Mesendoderm (in vitro differentiated cells): Measurements from ENCODE around the gene UBE2E2.

Source experiments
- DNase-seq: peaks from one replicate; pipeline ENCODE4 v3.0.0; 2013
- H2AK5ac ChIP-seq: 2 replicates; pipeline ENCODE4 v1.6.1; 2013; ENCODE audit warnings: low read length, inconsistent platforms
- H2BK120ac ChIP-seq: 2 replicates; pipeline ENCODE4 v1.6.1; 2013; ENCODE audit warnings: low read depth, mild to moderate bottlenecking, low read length, moderate library complexity, mixed read lengths
- H2BK15ac ChIP-seq: replicated peaks from 2 replicates; pipeline ENCODE4 v1.6.1; 2013; ENCODE audit warnings: low read depth, mild to moderate bottlenecking, moderate library complexity
- H2BK5ac ChIP-seq: 2 replicates; pipeline ENCODE4 v1.6.1; 2013; ENCODE audit warnings: low read length, inconsistent platforms
- H3K18ac ChIP-seq: 2 replicates; pipeline ENCODE4 v1.6.1; 2013; ENCODE audit warnings: mild to moderate bottlenecking, low read length, mixed read lengths
- H3K23ac ChIP-seq: one replicate; pipeline ENCODE4 v1.6.1; 2013; ENCODE audit warnings: low read length
- H3K27ac ChIP-seq: 2 replicates; pipeline ENCODE4 v1.5.1; 2013; ENCODE audit warnings: low read depth, mild to moderate bottlenecking, inconsistent platforms, low read length, moderate library complexity
- H3K27me3 ChIP-seq: 2 replicates; pipeline ENCODE4 v1.6.1; 2013; ENCODE audit warnings: low read length, control low read depth, mild to moderate bottlenecking, inconsistent platforms; ENCODE audit not compliant: insufficient read depth, poor library complexity
- H3K36me3 ChIP-seq: 2 replicates; pipeline ENCODE4 v1.6.1; 2013; ENCODE audit warnings: low read length, inconsistent platforms; ENCODE audit not compliant: control insufficient read depth, insufficient read depth
- H3K4ac ChIP-seq: one replicate; pipeline ENCODE4 v1.6.1; 2013; ENCODE audit warnings: low read depth, mild to moderate bottlenecking, low read length, moderate library complexity
- H3K4me1 ChIP-seq: 2 replicates; pipeline ENCODE4 v1.6.1; 2013; ENCODE audit warnings: low read depth, low read length, inconsistent platforms; ENCODE audit not compliant: control insufficient read depth
- H3K4me2 ChIP-seq: 2 replicates; pipeline ENCODE4 v1.6.1; 2013; ENCODE audit warnings: low read length
- H3K4me3 ChIP-seq: 2 replicates; pipeline ENCODE4 v1.5.1; 2013; ENCODE audit warnings: mild to moderate bottlenecking, low read length
- H3K56ac ChIP-seq: one replicate; pipeline ENCODE4 v1.6.1; 2013; ENCODE audit warnings: low read length
- H3K79me1 ChIP-seq: 2 replicates; pipeline ENCODE4 v1.6.1; 2013; ENCODE audit warnings: low read length, inconsistent platforms
- H3K79me2 ChIP-seq: 2 replicates; pipeline ENCODE4 v1.6.1; 2013; ENCODE audit warnings: mild to moderate bottlenecking, low read length; ENCODE audit not compliant: control insufficient read depth, insufficient read depth
- H3K9ac ChIP-seq: 2 replicates; pipeline ENCODE4 v1.6.1; 2013; ENCODE audit warnings: low read length, inconsistent platforms
- H4K5ac ChIP-seq: one replicate; pipeline ENCODE4 v1.6.1; 2013; ENCODE audit warnings: low read length
- H4K8ac ChIP-seq: one replicate; pipeline ENCODE4 v1.6.1; 2013; ENCODE audit warnings: low read depth, mild to moderate bottlenecking, control low read depth, low read length, moderate library complexity
- WGBS: extraction: QIAGEN DNeasy Blood & Tissue Kit; methylation state at CpG from one replicate; pipeline ENCODE4 v1.1.7; 2013; ENCODE audit warnings: low lambda C conversion rate, missing lambda C conversion rate; ENCODE audit not compliant: insufficient coverage; ENCODE audit errors: extremely low coverage; 5-methylcytosine and 5-hydroxymethylcytosine counted together

The UBE2E2 gene

GRCh38 chr3:23430781-23431398, 227.8 kb downstream of the UBE2E2 start:
- H3K56ac ChIP-seq = no peak overlapping the region
- no peak overlapping the region for H2BK5ac ChIP-seq
- peak overlapping the region; percentile 2 for H4K8ac ChIP-seq
- no peak overlapping the region for H3K9ac ChIP-seq
- no peak overlapping the region for H2AK5ac ChIP-seq
- H3K79me1 ChIP-seq = no peaks in the 10 kb centered on the region
- H3K27ac ChIP-seq = no peak overlapping the region
- no peak overlapping the region for H3K18ac ChIP-seq
- no peaks in the 10 kb centered on the region for H3K79me2 ChIP-seq
- no peak overlapping the region for H2BK120ac ChIP-seq
- no peak for DNase-seq
- H3K4me1 ChIP-seq = no peaks in the 10 kb centered on the region
- H3K36me3 ChIP-seq = no peaks in the 10 kb centered on the region
- H3K27me3 ChIP-seq = no peaks in the 10 kb centered on the region
- no CpG with 5 or more reads among the region's 2 CpGs for WGBS
- no peak overlapping the region for H3K4ac ChIP-seq
- no peak overlapping the region for H4K5ac ChIP-seq
- no peak overlapping the region for H3K4me3 ChIP-seq
- no peak overlapping the region for H3K23ac ChIP-seq
- H3K4me2 ChIP-seq = no peak overlapping the region
- no peak overlapping the region for H2BK15ac ChIP-seq

DNA sequence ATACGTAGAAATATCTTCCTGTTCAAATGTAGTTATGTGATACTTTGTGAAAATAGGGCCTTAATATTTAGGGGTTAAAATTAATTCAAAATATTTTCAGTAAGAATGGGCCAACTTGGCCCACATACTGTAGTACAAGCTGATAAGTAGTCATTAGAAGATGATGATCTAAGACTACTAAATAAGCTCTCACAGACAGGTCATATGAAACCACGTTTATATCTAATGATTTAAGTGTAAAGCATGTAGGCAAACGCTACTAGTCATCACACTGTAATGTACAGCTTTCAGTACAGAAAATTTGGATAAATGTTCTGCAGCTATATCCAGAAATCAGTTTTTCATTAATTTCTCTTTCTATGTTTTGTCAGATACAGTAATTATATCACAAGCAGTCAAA, 228.6 kb downstream of the UBE2E2 start:
- no peak overlapping the region for H3K9ac ChIP-seq
- no peak overlapping the region for H3K27ac ChIP-seq
- WGBS = no CpG with 5 or more reads among the region's 3 CpGs

GRCh38 chr3:23435318-23435717, 232.2 kb downstream of the UBE2E2 start:
- Histone ChIP-seq H2BK15ac (no peak overlapping the region), H4K5ac (no peak overlapping the region), H3K27ac (no peak overlapping the region), H3K4ac (no peak overlapping the region), H3K56ac (no peak overlapping the region), H3K4me1 (no peaks in the 10 kb centered on the region), H3K9ac (no peak overlapping the region), H2BK120ac (no peak overlapping the region), H3K79me1 (peaks cover 3% of the 10 kb centered on the region), H3K4me2 (no peak overlapping the region), H4K8ac (no peak overlapping the region), H3K36me3 (no peaks in the 10 kb centered on the region), H2AK5ac (no peak overlapping the region), H2BK5ac (no peak overlapping the region), H3K18ac (no peak overlapping the region), H3K4me3 (no peak overlapping the region), H3K23ac (no peak overlapping the region), H3K79me2 (no peaks in the 10 kb centered on the region), H3K27me3 (no peaks in the 10 kb centered on the region)
- peak; percentile 70 for DNase-seq
- WGBS = no CpG with 5 or more reads among the region's 2 CpGs

More for the DNA sequence above, 228.6 kb downstream of the UBE2E2 start:
- Histone ChIP-seq H3K4ac (no peak overlapping the region), H3K79me1 (no peaks in the 10 kb centered on the region), H2BK15ac (no peak overlapping the region), H4K5ac (no peak overlapping the region), H2AK5ac (no peak overlapping the region), H4K8ac (no peak overlapping the region), H3K23ac (no peak overlapping the region), H3K4me1 (no peaks in the 10 kb centered on the region), H3K4me2 (no peak overlapping the region), H3K56ac (no peak overlapping the region), H3K18ac (no peak overlapping the region), H3K36me3 (no peaks in the 10 kb centered on the region), H3K79me2 (no peaks in the 10 kb centered on the region), H2BK5ac (no peak overlapping the region), H3K27me3 (no peaks in the 10 kb centered on the region), H3K4me3 (no peak overlapping the region), H2BK120ac (no peak overlapping the region)
- DNase-seq = no peak

DNA sequence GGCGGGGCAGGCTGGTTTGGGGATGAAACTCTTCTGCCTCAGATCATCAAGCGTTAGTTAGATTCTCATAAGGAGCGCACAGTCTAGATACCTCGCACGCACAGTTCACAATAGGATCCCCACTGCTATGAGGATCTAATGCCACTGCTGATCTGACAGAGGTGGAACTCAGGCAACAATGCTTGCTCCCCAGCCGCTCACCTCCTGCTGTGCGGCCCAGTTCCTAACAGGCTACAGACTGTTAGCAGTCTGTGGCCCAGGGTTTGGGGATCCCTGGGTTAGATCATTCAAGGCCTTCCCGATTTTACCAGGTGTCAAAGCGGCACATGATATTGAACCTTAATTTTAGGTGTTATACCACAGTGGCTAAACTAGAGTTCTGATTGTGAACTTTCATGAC, 232.8 kb downstream of the UBE2E2 start:
- H3K56ac ChIP-seq = no peak overlapping the region
- no peak overlapping the region for H4K8ac ChIP-seq
- no peak overlapping the region for H3K4ac ChIP-seq

DNA sequence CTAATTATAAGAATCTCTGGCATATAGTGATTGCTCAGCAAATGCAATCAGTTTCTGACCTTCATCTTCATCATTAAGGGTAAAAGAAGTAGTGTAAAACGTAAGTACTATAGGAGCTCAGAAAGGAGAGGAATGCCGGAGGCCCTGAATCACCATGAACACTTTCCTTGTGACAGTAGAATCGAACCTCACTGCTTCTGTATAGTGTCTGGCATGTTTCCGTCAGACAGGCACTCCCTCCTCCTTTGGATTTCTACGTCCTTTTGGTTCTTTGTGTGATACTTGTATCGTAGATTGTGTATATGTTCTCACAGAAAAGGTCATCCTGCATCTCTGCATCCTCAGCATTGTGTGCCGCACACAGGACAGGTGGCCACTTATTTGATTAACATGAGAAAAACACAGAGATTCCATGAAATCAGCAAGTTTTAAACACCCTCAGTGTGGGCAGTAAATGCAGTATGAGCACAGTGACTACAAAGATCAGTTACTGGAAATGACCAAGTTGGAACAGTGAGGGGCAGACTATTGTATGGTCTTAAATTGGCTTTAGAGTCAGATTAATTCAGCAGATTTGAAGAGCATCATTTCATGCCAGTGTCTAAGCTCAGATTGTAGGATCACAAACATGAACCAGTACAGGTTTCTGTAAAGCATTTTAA, 234.5 kb downstream of the UBE2E2 start:
- WGBS = no CpG with 5 or more reads among the region's 7 CpGs

More for the DNA sequence above, 232.8 kb downstream of the UBE2E2 start:
- H3K4me1 ChIP-seq = no peaks in the 10 kb centered on the region
- H3K79me1 ChIP-seq = peaks cover 3% of the 10 kb centered on the region
- no peak overlapping the region for H2BK120ac ChIP-seq
- H3K9ac ChIP-seq = no peak overlapping the region
- H2AK5ac ChIP-seq = no peak overlapping the region
- H3K18ac ChIP-seq = no peak overlapping the region
- WGBS = no CpG with 5 or more reads among the region's 9 CpGs
- H2BK15ac ChIP-seq = no peak overlapping the region
- H3K36me3 ChIP-seq = no peaks in the 10 kb centered on the region
- no peak overlapping the region for H3K23ac ChIP-seq
- DNase-seq = no peak
- H3K4me2 ChIP-seq = no peak overlapping the region
- H3K4me3 ChIP-seq = no peak overlapping the region
- no peak overlapping the region for H2BK5ac ChIP-seq
- H3K79me2 ChIP-seq = no peaks in the 10 kb centered on the region
- H3K27me3 ChIP-seq = no peaks in the 10 kb centered on the region
- H4K5ac ChIP-seq = no peak overlapping the region
- H3K27ac ChIP-seq = no peak overlapping the region

GRCh38 chr3:23438657-23439056, 235.5 kb downstream of the UBE2E2 start:
- Histone ChIP-seq H3K4me3 (no peak overlapping the region), H3K4me1 (no peaks in the 10 kb centered on the region), H4K5ac (no peak overlapping the region), H3K23ac (no peak overlapping the region), H2BK15ac (no peak overlapping the region), H2AK5ac (no peak overlapping the region), H3K4ac (no peak overlapping the region), H3K79me2 (no peaks in the 10 kb centered on the region), H3K79me1 (peaks cover 3% of the 10 kb centered on the region), H3K9ac (no peak overlapping the region), H3K27me3 (no peaks in the 10 kb centered on the region), H3K4me2 (no peak overlapping the region), H4K8ac (no peak overlapping the region), H3K56ac (no peak overlapping the region), H3K18ac (no peak overlapping the region), H3K36me3 (no peaks in the 10 kb centered on the region), H2BK5ac (no peak overlapping the region), H3K27ac (no peak overlapping the region), H2BK120ac (no peak overlapping the region)
- DNase-seq = no peak

More for the DNA sequence above, 234.5 kb downstream of the UBE2E2 start:
- Histone ChIP-seq H3K56ac (no peak overlapping the region), H2BK15ac (no peak overlapping the region), H3K27me3 (no peaks in the 10 kb centered on the region), H4K8ac (no peak overlapping the region), H3K4me1 (no peaks in the 10 kb centered on the region), H3K79me2 (no peaks in the 10 kb centered on the region), H3K27ac (no peak overlapping the region), H3K18ac (no peak overlapping the region), H3K36me3 (no peaks in the 10 kb centered on the region), H3K9ac (no peak overlapping the region), H3K79me1 (peaks cover 3% of the 10 kb centered on the region), H3K23ac (no peak overlapping the region), H2BK120ac (no peak overlapping the region), H3K4ac (peak overlapping the region; percentile 25), H4K5ac (no peak overlapping the region), H3K4me3 (no peak overlapping the region), H2AK5ac (no peak overlapping the region), H2BK5ac (no peak overlapping the region), H3K4me2 (no peak overlapping the region)
- DNase-seq = no peak
